H1 (cell line): ENCODE measurements around the gene GRB14. TPM values are rescaled to one million over a fixed set of nuclear protein-coding genes. Genes with fewer than 3 reads are reported as not detected.

ENCODE experiments used
- CTCF ChIA-PET: fragments of 300-600 bp; sonication (Branson Sonifier 250); formaldehyde crosslinking; loops from one replicate; lab custom pipeline; 2021; ENCODE audit not compliant: partially characterized antibody; lab: Charles Lee
- POLR2A ChIA-PET: fragments of 300-600 bp; sonication (Branson Sonifier 250); formaldehyde crosslinking; loops from one replicate; lab custom pipeline; 2021; ENCODE audit warnings: inconsistent platforms; ENCODE audit not compliant: partially characterized antibody; lab: Charles Lee
- DNase-seq, 2 experiments: peaks; one replicate each; pipeline versions ENCODE4 v3.0.0 to v3.0.0-alpha.2; 2010 to 2022; ENCODE audit warnings: low spot score in 2 of 2, low read depth in 1 of 2, mixed read lengths in 1 of 2
- FAIRE-seq: peaks from 2 replicates; lab custom pipeline; 2011; peaks lifted over from hg19 to GRCh38; lab: Jason Lieb, UNC
- H2AFZ ChIP-seq: 2 replicates; pipeline ENCODE4 v1.8.1; 2012; ENCODE audit warnings: low read length, inconsistent platforms
- H2AK5ac ChIP-seq: 2 replicates; pipeline ENCODE4 v1.6.1; 2013; ENCODE audit warnings: low read depth, low read length
- H2BK120ac ChIP-seq: replicated peaks from 2 replicates; pipeline ENCODE3; 2013; ENCODE audit warnings: low read depth, low read length, inconsistent platforms
- H2BK12ac ChIP-seq: 2 replicates; pipeline ENCODE4 v1.6.1; 2013; ENCODE audit warnings: low read depth, low read length
- H2BK15ac ChIP-seq: 2 replicates; pipeline ENCODE4 v1.6.1; 2013; ENCODE audit warnings: low read length
- H2BK20ac ChIP-seq: 2 replicates; pipeline ENCODE4 v1.6.1; 2013; ENCODE audit warnings: low read length
- H2BK5ac ChIP-seq: 2 replicates; pipeline ENCODE4 v1.6.1; 2013; ENCODE audit warnings: low read depth, low read length
- H3K14ac ChIP-seq: 2 replicates; pipeline ENCODE4 v1.6.1; 2013; ENCODE audit warnings: inconsistent platforms; ENCODE audit not compliant: insufficient read length
- H3K18ac ChIP-seq: 2 replicates; pipeline ENCODE4 v1.6.1; 2013; ENCODE audit warnings: low read length; ENCODE audit errors: extremely low read depth
- H3K23ac ChIP-seq: 2 replicates; pipeline ENCODE4 v1.6.1; 2013; ENCODE audit warnings: inconsistent platforms; ENCODE audit not compliant: insufficient read length
- H3K23me2 ChIP-seq: 2 replicates; pipeline ENCODE4 v1.6.1; 2013; ENCODE audit warnings: low read depth, low read length
- H3K27ac ChIP-seq: 2 replicates; pipeline ENCODE4 v1.6.1; 2011; ENCODE audit warnings: low read depth, low read length, inconsistent platforms
- H3K27me3 ChIP-seq, 4 experiments: replicated peaks in 1 of 4; 1 replicate in 1 of 4; 2 replicates in 3 of 4; pipeline versions ENCODE4 v1.6.1 to v1.8.1; 2011 to 2013; ENCODE audit warnings: low read length in 3 of 4, mild to moderate bottlenecking in 3 of 4, inconsistent platforms in 2 of 4, mixed read lengths in 2 of 4, moderate library complexity in 1 of 4; ENCODE audit not compliant: control insufficient read depth in 3 of 4, insufficient read depth in 3 of 4; ENCODE audit errors: extremely low read depth in 1 of 4
- H3K36me3 ChIP-seq, 4 experiments: 2 replicates each; pipeline versions ENCODE4 v1.6.1 to v1.8.1; 2011 to 2013; ENCODE audit warnings: mild to moderate bottlenecking in 4 of 4, low read length in 3 of 4, moderate library complexity in 2 of 4, control low read depth in 1 of 4, inconsistent platforms in 1 of 4; ENCODE audit not compliant: insufficient read depth in 4 of 4, control insufficient read depth in 2 of 4
- H3K4ac ChIP-seq: replicated peaks from 2 replicates; pipeline ENCODE3; 2013; ENCODE audit warnings: low read length, low read depth, mixed read lengths, inconsistent platforms; ENCODE audit not compliant: insufficient read length
- H3K4me1 ChIP-seq, 4 experiments: replicated peaks in 1 of 4; 1 replicate in 1 of 4; 2 replicates in 3 of 4; pipeline versions ENCODE4 v1.6.1 to v1.8.1; 2011 to 2013; ENCODE audit warnings: low read length in 3 of 4, inconsistent platforms in 2 of 4, mixed read lengths in 1 of 4; ENCODE audit not compliant: insufficient read depth in 4 of 4, control insufficient read depth in 3 of 4
- H3K4me2 ChIP-seq, 2 experiments: 2 replicates each; pipeline versions ENCODE4 v1.6.1 to v1.8.1; 2011 to 2013; ENCODE audit warnings: low read depth in 2 of 2, low read length in 2 of 2, control low read depth in 1 of 2, inconsistent platforms in 1 of 2, mild to moderate bottlenecking in 1 of 2; ENCODE audit not compliant: insufficient read depth in 1 of 2
- H3K4me3 ChIP-seq, 4 experiments: fragments of 200-600, 300-600 bp in 1 of 4; sonication (generic), shearing (Covaris generic), sonication (Bioruptor Twin) in 1 of 4; 2 replicates each; pipeline versions ENCODE4 v1.5.1 to v1.8.1; 2011 to 2016; ENCODE audit warnings: low read length in 4 of 4, low read depth in 3 of 4, control low read depth in 2 of 4, inconsistent platforms in 2 of 4, mild to moderate bottlenecking in 2 of 4, mixed read lengths in 1 of 4, moderate library complexity in 1 of 4; ENCODE audit not compliant: insufficient read depth in 2 of 4; ENCODE audit errors: extremely low read depth in 1 of 4
- H3K56ac ChIP-seq: replicated peaks from 2 replicates; pipeline ENCODE3; 2013; ENCODE audit warnings: low read depth, mild to moderate bottlenecking, mixed read lengths, low read length, inconsistent platforms; ENCODE audit not compliant: insufficient read length
- H3K79me1 ChIP-seq: 2 replicates; pipeline ENCODE4 v1.6.1; 2013; ENCODE audit warnings: low read depth, low read length, control low read depth
- H3K79me2 ChIP-seq, 2 experiments: 2 replicates each; pipeline versions ENCODE4 v1.6.1 to v1.8.1; 2012 to 2013; ENCODE audit warnings: low read length in 2 of 2, mild to moderate bottlenecking in 2 of 2, inconsistent platforms in 1 of 2; ENCODE audit not compliant: insufficient read depth in 2 of 2, control insufficient read depth in 1 of 2
- H3K9ac ChIP-seq, 4 experiments: replicated peaks in 1 of 4; 1 replicate in 1 of 4; 2 replicates in 3 of 4; pipeline versions ENCODE4 v1.6.1 to v1.8.1; 2011 to 2013; ENCODE audit warnings: low read depth in 3 of 4, low read length in 3 of 4, control low read depth in 2 of 4, mild to moderate bottlenecking in 2 of 4, moderate library complexity in 2 of 4, inconsistent platforms in 1 of 4; ENCODE audit errors: extremely low read depth in 1 of 4
- H3K9me3 ChIP-seq, 2 experiments: 2 replicates each; pipeline versions ENCODE4 v1.6.1 to v1.8.1; 2012 to 2013; ENCODE audit warnings: mild to moderate bottlenecking in 2 of 2, moderate library complexity in 2 of 2, control low read depth in 1 of 2, inconsistent platforms in 1 of 2, low read depth in 1 of 2, low read length in 1 of 2, mixed read lengths in 1 of 2; ENCODE audit not compliant: insufficient read depth in 2 of 2
- H4K20me1 ChIP-seq, 2 experiments: replicated peaks in 1 of 2; 2 replicates each; pipeline versions ENCODE3 to v1.8.1; 2011 to 2013; ENCODE audit warnings: inconsistent platforms in 2 of 2, low read length in 2 of 2, mild to moderate bottlenecking in 1 of 2; ENCODE audit not compliant: insufficient read depth in 2 of 2, control insufficient read depth in 1 of 2
- H4K5ac ChIP-seq: 2 replicates; pipeline ENCODE4 v1.6.1; 2013; ENCODE audit warnings: low read length, low read depth, mixed read lengths, inconsistent platforms; ENCODE audit not compliant: insufficient read length
- H4K8ac ChIP-seq: 2 replicates; pipeline ENCODE4 v1.8.0; 2013; ENCODE audit warnings: mild to moderate bottlenecking, moderate library complexity, low read length, inconsistent platforms; ENCODE audit not compliant: insufficient read depth; ENCODE audit errors: extremely low read depth
- H4K91ac ChIP-seq: replicated peaks from 2 replicates; pipeline ENCODE3; 2013; ENCODE audit warnings: low read length, mixed read lengths, inconsistent platforms; ENCODE audit not compliant: insufficient read length
- GABPA ChIP-seq: IDR thresholded peaks from 2 replicates; pipeline ENCODE4 v1.6.1; 2011; ENCODE audit warnings: mild to moderate bottlenecking, low read length, moderate library complexity, borderline replicate concordance; ENCODE audit not compliant: insufficient read depth
- PHF8 ChIP-seq: fragments of 200-600 bp; sonication (generic); conservative IDR thresholded peaks from 2 replicates; pipeline ENCODE4 v1.7.1; 2012; ENCODE audit warnings: low read depth, mild to moderate bottlenecking, inconsistent platforms, low read length, moderate library complexity
- SAP30 ChIP-seq: fragments of 300-600 bp; sonication (generic); IDR thresholded peaks from 2 replicates; pipeline ENCODE4 v1.7.1; 2012; ENCODE audit warnings: low read length, moderate library complexity, mild to moderate bottlenecking, inconsistent platforms; ENCODE audit not compliant: insufficient read depth, insufficient replicate concordance
- polyA plus RNA-seq, 7 experiments: library from polyadenylated mRNA; depleted of rRNA in 3 of 7; stranded (reverse) in 5 of 7; unstranded in 2 of 7; fragments of >200 nt in 5 of 7; fragments of 200-250 nt in 2 of 7; gene quantifications; 1 replicate in 5 of 7; 2 replicates in 1 of 7; 4 replicates in 1 of 7; pipeline versions ENCODE4 v1.2.1 to v1.2.3, GENCODE V29; 2011 to 2013; ENCODE audit warnings: missing spikeins in 2 of 7, mixed read lengths in 2 of 7
- total RNA-seq: library from RNA; stranded (reverse); fragmentation: NEBNext Ultra II Directional; extraction: Animal tissue kit (Norgen Biotek cat#: 25700); gene quantifications from 2 replicates; pipeline ENCODE4 v1.2.1, GENCODE V29; 2021

Gene GRB14
- total and polyA plus RNA-seq, 2 of the 8 experiments (the other 6 are each of a cell fraction or from before 2014, with no cell fraction given), result 2.5 to 11.6 TPM

DNA sequence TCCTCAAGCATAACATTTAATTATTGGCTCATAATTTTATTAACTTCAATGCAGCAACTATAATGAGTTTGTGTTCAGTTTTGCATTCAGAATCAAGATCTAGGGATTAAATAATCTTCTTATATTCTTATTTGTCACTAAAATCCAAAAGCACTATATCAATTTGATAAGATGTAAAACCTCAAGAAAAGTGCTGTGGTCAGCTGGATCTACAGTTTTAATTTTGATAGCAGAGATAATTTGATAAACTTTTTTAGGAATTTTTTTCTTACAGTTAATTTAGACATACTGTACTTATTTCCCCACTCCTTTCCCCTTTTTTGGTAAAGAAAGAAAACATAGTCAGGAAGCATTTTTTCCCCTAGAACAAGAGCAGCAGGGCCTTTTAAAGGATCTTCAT, 146.4 kb downstream of the GRB14 start:
- Histone ChIP-seq H4K91ac (no peak overlapping the region), H3K23me2 (no peaks in the 10 kb centered on the region), H3K36me3 (no peaks in the 10 kb centered on the region), H3K14ac (no peak overlapping the region), H3K27ac (no peak overlapping the region), H2BK120ac (no peak overlapping the region), H2AFZ (no peak overlapping the region), H3K79me2 (no peaks in the 10 kb centered on the region), H2AK5ac (no peak overlapping the region), H3K9ac (no peak overlapping the region), H4K20me1 (no peaks in the 10 kb centered on the region), H3K27me3 (no peaks in the 10 kb centered on the region), H3K4ac (no peak overlapping the region), H3K18ac (no peak overlapping the region), H3K9me3 (no peaks in the 10 kb centered on the region), H2BK5ac (no peak overlapping the region), H4K8ac (no peak overlapping the region), H3K79me1 (no peaks in the 10 kb centered on the region), H3K4me1 (no peaks in the 10 kb centered on the region), H3K4me3 (no peak overlapping the region), H3K4me2 (no peak overlapping the region), H3K56ac (no peak overlapping the region), H3K23ac (no peak overlapping the region), H2BK15ac (no peak overlapping the region), H4K5ac (no peak overlapping the region), H2BK20ac (no peak overlapping the region), H2BK12ac (no peak overlapping the region)
- no peak for DNase-seq
- no peak for TF ChIP-seq GABPA
- TF ChIP-seq PHF8, result no peak
- TF ChIP-seq SAP30, result no peak
- no peak for FAIRE-seq
- ChIA-PET POLR2A (no interaction called here), CTCF (interaction anchor here (0.6 to 1.4 kb wide), 4 partner anchors 10 to 1320 kb away, joined by 3 read pairs; no protein-coding TSS in a partner anchor)
